ENCODE measurements around the gene ATF4.

ATF4 gene

DNA sequence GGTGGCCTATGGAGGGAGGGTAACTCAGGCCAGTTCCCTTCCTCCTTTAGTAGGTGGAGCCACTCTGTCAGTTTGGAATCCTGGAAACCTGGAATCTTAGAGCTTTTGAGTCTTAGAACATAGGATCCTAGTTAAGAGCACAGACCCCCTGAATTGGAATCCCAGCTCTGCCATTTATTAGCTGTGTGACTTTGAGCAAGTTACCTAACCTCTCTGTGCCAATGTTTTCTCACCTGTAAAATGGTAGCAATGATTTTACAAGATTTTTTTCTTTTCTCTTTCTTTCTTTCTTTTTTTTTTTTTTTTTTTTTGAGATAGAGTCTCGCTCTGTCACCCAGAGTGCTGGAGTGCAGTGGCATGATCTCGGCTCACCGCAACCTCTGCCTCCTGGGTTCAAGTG lies 33.1 kb downstream of the ATF4 start:
- Histone ChIP-seq H3K9ac (ENCODE audit: low read length) (no peak overlapping the region), H3K4me1 (ENCODE audit: control insufficient read depth, insufficient read depth, low read length) (no peaks in the 10 kb centered on the region), H3K27me3 (replicated peaks; ENCODE audit: control insufficient read depth, insufficient read depth, low read length) (peaks cover 58% of the 10 kb centered on the region), H3K4me3 (ENCODE audit: low read length) (no peak overlapping the region), H3K36me3 (ENCODE audit: control insufficient read depth, insufficient read depth, low read length, severe bottlenecking) (no peaks in the 10 kb centered on the region), H3K9me3 (ENCODE audit: control insufficient read depth, low read length) (no peaks in the 10 kb centered on the region)
- DNase-seq (ENCODE audit: low read depth) = no peak

DNA sequence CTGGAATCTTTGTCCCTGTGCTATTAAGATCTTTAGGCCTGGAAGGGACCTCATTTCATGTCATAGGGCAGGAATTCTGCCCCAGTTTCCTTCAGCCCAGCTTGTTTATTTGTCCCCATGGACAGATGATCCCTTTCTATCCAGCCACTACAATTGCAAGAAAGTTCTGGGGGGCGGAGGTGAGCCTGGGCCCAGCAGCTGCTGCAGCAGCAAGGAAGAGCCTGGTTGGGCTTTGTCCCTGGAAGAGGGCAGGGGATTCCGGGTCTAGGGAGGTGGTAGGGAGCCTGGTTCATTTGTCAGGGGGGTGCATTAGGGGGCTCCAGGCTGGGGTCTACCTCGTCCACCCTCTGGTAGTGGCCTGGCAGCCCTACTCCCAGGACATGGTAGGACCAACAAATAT lies 33.8 kb downstream of the ATF4 start:
- no peak for DNase-seq (ENCODE audit: low read depth)
- Histone ChIP-seq H3K9ac (ENCODE audit: low read length) (no peak overlapping the region), H3K9me3 (ENCODE audit: control insufficient read depth, low read length) (no peaks in the 10 kb centered on the region), H3K4me3 (ENCODE audit: low read length) (no peak overlapping the region), H3K36me3 (ENCODE audit: control insufficient read depth, insufficient read depth, low read length, severe bottlenecking) (no peaks in the 10 kb centered on the region), H3K27me3 (replicated peaks; ENCODE audit: control insufficient read depth, insufficient read depth, low read length) (peaks cover 59% of the 10 kb centered on the region), H3K4me1 (ENCODE audit: control insufficient read depth, insufficient read depth, low read length) (peaks cover under 1% of the 10 kb centered on the region)

DNA sequence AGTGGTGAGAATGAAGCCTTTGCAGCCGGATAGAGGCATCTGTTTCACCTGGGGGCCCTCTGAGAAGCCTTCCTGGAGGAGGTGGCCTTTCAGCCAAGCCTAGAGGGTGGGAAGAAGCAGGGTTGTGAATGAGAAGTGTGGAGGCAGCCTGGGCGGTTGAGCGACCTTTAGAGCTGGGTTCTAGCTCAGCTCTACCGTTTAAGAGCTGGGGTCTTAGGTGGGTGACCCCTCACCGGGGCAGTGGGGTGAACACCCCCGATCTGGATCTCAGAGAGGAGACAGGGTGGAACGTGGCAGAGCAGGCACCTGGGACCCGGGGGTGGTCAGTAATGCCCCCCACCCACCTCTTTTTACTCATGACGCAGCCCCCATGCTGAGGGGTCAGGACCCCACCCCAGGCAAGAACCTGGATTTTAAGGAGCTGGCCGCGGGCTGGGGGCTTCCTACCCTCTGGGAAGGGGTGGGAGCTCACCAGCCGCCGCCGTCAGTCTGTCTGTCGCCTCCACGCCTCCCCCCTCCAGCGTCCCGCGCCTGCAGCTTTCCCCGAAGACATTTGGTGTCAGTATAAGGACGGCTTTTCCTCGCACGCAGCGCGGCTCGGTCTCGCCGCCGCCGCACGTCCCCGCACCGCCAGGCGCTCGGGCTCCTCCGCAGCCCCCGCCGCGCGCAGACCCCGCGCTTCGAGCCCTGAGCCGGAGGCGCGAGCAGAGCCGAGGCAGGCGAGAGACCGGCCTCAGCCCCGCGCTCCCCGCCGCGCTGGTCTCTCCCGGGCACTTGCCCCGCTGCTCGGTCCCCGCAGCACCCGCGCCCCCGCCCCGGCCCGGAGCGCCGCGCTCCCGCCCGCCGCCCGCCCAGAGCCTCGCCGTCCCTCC lies 36.8 kb downstream of the ATF4 start:
- no peaks in the 10 kb centered on the region for H3K36me3 ChIP-seq (ENCODE audit: control insufficient read depth, insufficient read depth, low read length, severe bottlenecking)
- H3K9ac ChIP-seq (ENCODE audit: low read length) = no peak overlapping the region
- no peaks in the 10 kb centered on the region for H3K9me3 ChIP-seq (ENCODE audit: control insufficient read depth, low read length)
- peaks cover 59% of the 10 kb centered on the region for H3K27me3 ChIP-seq (replicated peaks; ENCODE audit: control insufficient read depth, insufficient read depth, low read length)
- peaks cover 3% of the 10 kb centered on the region for H3K4me1 ChIP-seq (ENCODE audit: control insufficient read depth, insufficient read depth, low read length)
- peak overlapping the region; percentile 33 for H3K4me3 ChIP-seq (ENCODE audit: low read length)
- peak; percentile 33 for DNase-seq (ENCODE audit: low read depth)

DNA sequence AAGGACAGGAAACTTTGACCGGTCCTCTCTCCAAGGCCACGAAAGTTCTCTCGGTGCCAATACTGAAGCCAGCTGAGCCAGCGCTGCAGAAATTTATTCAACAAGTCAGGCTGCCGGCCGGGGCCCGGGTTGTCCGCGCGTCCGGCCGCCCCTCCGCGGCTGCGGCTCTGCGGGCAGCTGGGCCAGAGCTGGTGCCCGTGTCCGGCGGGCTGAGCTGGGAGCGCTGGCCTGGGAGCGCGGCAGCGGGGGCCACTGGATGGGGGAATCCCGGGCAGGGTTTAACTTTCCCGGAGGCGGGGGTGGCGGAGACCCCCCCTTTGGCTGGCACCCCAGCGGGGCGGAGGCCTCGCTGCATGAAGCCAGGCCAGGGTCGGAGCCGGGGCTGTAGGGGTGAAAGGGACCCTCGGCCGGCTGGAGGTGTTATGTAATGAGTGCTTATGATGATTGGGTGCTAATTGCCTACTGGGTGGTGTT lies 37.9 kb downstream of the ATF4 start:
- no peak overlapping the region for H3K4me3 ChIP-seq (ENCODE audit: low read length)
- no peak overlapping the region for H3K9ac ChIP-seq (ENCODE audit: low read length)
- peak; percentile 31 for DNase-seq (ENCODE audit: low read depth)
- H3K36me3 ChIP-seq (ENCODE audit: control insufficient read depth, insufficient read depth, low read length, severe bottlenecking) = no peaks in the 10 kb centered on the region
- peaks cover 3% of the 10 kb centered on the region for H3K4me1 ChIP-seq (ENCODE audit: control insufficient read depth, insufficient read depth, low read length)
- peaks cover 63% of the 10 kb centered on the region for H3K27me3 ChIP-seq (replicated peaks; ENCODE audit: control insufficient read depth, insufficient read depth, low read length)
- H3K9me3 ChIP-seq (ENCODE audit: control insufficient read depth, low read length) = no peaks in the 10 kb centered on the region

DNA sequence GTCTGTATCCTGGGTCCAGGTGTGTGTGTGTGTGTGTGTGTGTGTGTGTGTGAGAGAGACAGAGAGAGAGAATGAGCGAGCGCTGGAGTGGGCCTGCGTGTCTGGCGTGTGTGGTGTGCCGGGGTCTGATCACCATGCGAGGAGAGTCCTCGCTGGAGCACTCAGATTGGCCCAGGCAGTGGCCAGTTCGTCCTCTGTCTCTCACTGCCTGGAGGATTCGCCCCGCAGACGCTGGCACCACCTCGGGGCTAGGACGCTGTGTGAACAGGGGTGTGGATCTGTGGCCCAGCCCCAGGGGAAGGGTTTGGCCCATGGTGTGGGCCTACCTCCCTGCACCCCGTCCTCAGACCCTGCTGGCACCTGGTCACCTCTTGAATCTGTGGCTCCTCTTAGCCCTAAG lies 38.6 kb downstream of the ATF4 start:
- H3K27me3 ChIP-seq (replicated peaks; ENCODE audit: control insufficient read depth, insufficient read depth, low read length) = peaks cover 69% of the 10 kb centered on the region
- no peak overlapping the region for H3K9ac ChIP-seq (ENCODE audit: low read length)
- no peak for DNase-seq (ENCODE audit: low read depth)
- H3K4me1 ChIP-seq (ENCODE audit: control insufficient read depth, insufficient read depth, low read length) = peaks cover 3% of the 10 kb centered on the region
- no peaks in the 10 kb centered on the region for H3K9me3 ChIP-seq (ENCODE audit: control insufficient read depth, low read length)
- no peaks in the 10 kb centered on the region for H3K36me3 ChIP-seq (ENCODE audit: control insufficient read depth, insufficient read depth, low read length, severe bottlenecking)
- no peak overlapping the region for H3K4me3 ChIP-seq (ENCODE audit: low read length)

DNA sequence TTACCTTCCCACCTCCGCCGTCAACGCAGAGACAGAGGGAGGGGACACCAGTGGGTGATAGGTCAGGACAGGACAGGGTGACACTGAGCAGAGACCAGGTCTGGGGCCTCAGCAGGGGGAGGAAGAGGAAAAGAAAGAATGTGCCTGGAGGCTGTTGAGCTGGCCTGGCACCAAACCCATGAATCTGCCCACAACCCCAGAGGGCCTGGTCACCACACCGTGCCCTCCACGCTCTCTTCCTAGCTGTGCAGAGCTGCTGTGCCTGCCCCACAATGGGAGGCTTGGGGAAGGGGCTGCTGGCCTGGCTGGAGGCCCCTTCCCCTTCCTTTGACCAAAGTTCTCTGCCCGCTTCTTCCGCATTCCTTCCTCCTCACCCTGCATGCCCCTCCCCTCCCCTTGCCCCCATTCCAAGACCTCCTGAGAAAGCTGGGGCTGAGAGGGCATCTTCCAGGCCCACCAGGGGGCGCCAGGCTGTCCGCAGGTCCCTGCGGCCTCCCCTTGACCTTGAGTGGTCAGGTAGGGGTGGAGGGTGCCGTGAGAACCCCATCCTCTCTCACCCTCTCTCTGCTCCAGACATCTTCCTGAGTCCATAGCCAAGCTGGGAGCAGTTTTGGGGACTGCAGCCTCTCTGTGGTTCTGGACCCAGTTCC lies 39.2 kb downstream of the ATF4 start:
- Histone ChIP-seq H3K9ac (ENCODE audit: low read length) (no peak overlapping the region), H3K4me3 (ENCODE audit: low read length) (no peak overlapping the region), H3K36me3 (ENCODE audit: control insufficient read depth, insufficient read depth, low read length, severe bottlenecking) (no peaks in the 10 kb centered on the region), H3K27me3 (replicated peaks; ENCODE audit: control insufficient read depth, insufficient read depth, low read length) (peaks cover 70% of the 10 kb centered on the region), H3K9me3 (ENCODE audit: control insufficient read depth, low read length) (no peaks in the 10 kb centered on the region), H3K4me1 (ENCODE audit: control insufficient read depth, insufficient read depth, low read length) (peaks cover 3% of the 10 kb centered on the region)
- DNase-seq (ENCODE audit: low read depth) = peak; percentile 29

DNA sequence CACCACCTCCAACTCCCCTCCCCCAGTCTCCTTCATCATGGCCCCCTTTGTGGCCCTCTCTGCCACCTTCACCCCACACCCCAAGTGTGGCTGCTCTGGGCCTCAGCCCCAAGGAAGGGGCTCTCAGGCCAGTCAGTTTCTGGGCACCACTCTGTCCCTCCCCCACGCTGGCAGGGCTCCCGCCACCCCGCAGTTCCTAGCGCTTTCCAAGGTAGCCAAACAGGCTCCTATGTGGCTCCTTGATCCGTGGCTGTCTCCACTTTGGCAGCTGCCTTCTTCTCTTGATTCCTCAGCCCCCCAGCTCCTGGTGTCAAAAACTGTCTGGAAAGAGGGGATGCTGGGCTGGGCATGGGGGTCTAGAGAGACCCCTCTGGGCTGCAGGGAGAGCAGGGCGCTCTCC lies 39.8 kb downstream of the ATF4 start:
- Histone ChIP-seq H3K36me3 (ENCODE audit: control insufficient read depth, insufficient read depth, low read length, severe bottlenecking) (no peaks in the 10 kb centered on the region), H3K27me3 (replicated peaks; ENCODE audit: control insufficient read depth, insufficient read depth, low read length) (peaks cover 75% of the 10 kb centered on the region), H3K4me3 (ENCODE audit: low read length) (no peak overlapping the region), H3K9ac (ENCODE audit: low read length) (no peak overlapping the region), H3K9me3 (ENCODE audit: control insufficient read depth, low read length) (no peaks in the 10 kb centered on the region), H3K4me1 (ENCODE audit: control insufficient read depth, insufficient read depth, low read length) (peaks cover 3% of the 10 kb centered on the region)
- DNase-seq (ENCODE audit: low read depth) = no peak

DNA sequence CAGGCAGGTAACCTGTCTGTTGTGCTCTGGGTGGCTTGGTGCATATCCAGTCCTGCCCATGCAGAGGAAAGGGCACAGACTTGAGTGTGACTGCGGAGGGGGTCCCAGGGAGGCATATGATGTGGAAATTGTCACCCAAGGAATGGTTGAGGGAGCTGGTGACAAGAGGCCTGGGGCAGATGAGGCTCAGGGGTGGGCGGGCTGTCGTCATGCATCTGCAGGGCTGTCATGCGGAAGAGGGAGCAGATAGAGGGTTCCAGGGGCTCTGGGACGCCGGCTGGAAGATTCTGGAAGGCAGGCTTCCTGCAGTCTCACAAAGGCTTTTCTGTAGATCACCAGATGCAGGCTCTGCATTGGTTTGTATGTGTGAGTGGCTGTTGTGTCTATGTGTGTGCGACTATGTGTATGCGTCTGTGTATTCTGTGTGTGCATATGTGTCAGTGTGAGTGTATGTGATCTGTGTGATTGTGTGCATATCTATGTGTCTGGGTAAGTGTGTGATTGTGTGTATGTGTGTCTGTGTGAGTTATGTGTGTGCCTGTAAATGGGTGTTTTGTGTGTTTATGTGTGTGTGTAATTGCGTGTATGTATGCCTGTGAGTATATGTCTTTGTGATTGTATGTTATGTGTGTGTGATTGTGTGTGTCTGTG lies 42.6 kb downstream of the ATF4 start:
- Histone ChIP-seq H3K36me3 (ENCODE audit: control insufficient read depth, insufficient read depth, low read length, severe bottlenecking) (no peaks in the 10 kb centered on the region), H3K9ac (ENCODE audit: low read length) (no peak overlapping the region), H3K4me1 (ENCODE audit: control insufficient read depth, insufficient read depth, low read length) (peaks cover 3% of the 10 kb centered on the region), H3K9me3 (ENCODE audit: control insufficient read depth, low read length) (no peaks in the 10 kb centered on the region), H3K4me3 (ENCODE audit: low read length) (no peak overlapping the region), H3K27me3 (replicated peaks; ENCODE audit: control insufficient read depth, insufficient read depth, low read length) (peaks cover 70% of the 10 kb centered on the region)
- no peak for DNase-seq (ENCODE audit: low read depth)

DNA sequence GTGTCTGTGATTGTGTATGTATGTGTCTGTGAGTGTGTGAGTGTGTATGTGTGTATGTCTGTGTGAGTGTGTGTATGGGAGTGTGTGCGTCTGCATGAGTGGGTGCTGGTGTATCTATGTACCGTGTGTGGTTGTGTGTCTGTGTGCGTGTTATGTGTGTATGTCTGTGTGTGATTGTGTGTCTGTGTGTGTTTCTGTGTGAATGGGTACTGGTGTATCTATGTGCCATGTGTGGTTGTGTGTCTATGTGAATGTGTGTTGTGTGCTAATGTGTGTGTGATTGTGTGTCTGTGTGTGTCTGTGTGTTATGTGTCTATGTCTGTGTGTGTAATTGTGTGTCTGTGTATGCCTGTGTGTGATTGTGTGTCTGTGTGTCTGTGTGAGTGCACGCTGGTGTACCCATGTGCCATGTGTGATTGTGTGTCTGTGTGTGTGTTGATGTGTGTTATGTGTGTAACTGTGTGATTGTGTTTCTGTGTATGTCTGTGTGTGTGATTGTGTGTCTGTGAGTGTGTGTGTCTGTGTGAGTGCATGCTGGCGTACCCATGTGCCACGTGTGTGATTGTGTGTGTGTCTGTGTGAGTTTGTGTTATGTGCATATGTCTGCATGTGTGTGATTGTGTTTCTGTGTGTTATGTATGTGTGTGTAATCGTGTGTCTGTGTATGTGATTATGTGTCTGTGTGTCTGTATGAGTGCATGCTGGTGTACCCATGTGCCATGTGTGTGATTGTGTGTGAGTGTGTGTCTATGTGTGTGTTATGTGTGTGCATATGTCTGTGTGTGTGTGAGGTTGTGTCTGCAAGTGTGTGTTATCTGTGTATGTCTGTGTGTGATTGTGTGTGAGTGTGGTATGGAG lies 43.4 kb downstream of the ATF4 start:
- DNase-seq (ENCODE audit: low read depth) = no peak
- Histone ChIP-seq H3K4me3 (ENCODE audit: low read length) (no peak overlapping the region), H3K4me1 (ENCODE audit: control insufficient read depth, insufficient read depth, low read length) (peaks cover 3% of the 10 kb centered on the region), H3K27me3 (replicated peaks; ENCODE audit: control insufficient read depth, insufficient read depth, low read length) (peaks cover 67% of the 10 kb centered on the region), H3K9ac (ENCODE audit: low read length) (no peak overlapping the region), H3K36me3 (ENCODE audit: control insufficient read depth, insufficient read depth, low read length, severe bottlenecking) (no peaks in the 10 kb centered on the region), H3K9me3 (ENCODE audit: control insufficient read depth, low read length) (no peaks in the 10 kb centered on the region)

DNA sequence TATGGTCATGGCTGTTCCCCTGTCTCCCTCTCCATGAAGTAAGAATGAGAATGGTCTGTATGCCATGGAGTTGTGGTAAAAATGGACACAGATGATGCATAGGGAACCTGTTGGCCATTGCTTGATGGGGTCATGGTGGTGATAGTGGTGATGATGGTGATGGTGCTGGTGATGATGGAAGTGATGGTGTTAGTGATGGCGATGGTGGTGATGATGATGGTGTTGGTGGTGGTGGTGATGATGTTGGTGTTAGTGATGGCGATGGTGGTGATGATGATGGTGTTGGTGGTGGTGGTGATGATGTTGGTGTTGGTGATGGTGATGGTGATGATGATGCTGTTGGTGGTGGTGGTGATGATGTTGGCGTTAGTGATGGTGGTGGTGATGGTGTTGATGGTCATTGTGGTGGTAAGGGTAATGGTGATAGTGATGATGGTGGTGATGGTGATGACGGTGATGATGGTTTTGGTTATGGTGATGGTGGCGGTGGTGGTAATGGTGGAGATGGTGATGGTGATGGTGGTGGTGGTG lies 45.1 kb downstream of the ATF4 start:
- Histone ChIP-seq H3K27me3 (replicated peaks; ENCODE audit: control insufficient read depth, insufficient read depth, low read length) (peaks cover 55% of the 10 kb centered on the region), H3K9me3 (ENCODE audit: control insufficient read depth, low read length) (no peaks in the 10 kb centered on the region), H3K9ac (ENCODE audit: low read length) (no peak overlapping the region), H3K36me3 (ENCODE audit: control insufficient read depth, insufficient read depth, low read length, severe bottlenecking) (no peaks in the 10 kb centered on the region), H3K4me1 (ENCODE audit: control insufficient read depth, insufficient read depth, low read length) (no peaks in the 10 kb centered on the region), H3K4me3 (ENCODE audit: low read length) (no peak overlapping the region)
- DNase-seq (ENCODE audit: low read depth) = no peak

Data from adipocyte (in vitro differentiated cells).